ENCODE data around the gene KRT84.
"Not testable (repeated sequence)": the region's sequence is repeated elsewhere in the genome, so short reads cannot be mapped to it uniquely, and the experiment has no call there.

Gene KRT84

DNA sequence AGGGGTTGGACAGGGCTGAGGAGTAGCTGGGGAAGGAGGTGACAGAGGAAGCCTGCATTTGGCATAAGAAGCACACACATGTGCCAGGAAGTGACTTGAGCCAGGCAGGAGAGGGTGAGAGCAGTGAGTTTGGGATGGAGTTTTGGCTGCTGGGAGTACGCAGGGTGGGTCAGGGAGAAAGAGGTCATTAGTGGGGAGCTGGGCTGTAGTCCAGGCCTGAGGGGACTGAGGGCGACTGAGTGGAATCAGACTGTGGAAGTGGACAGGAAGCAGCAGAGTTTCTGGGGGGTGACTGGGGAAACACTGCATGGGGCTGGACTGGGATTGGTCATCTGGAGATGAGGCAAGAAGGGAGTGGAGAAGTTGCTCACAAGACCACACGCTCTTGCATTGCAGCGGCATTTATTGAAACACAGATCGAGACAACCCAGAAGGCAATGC, 25.8 kb downstream of the KRT84 start:
- no peak for DNase-seq

DNA sequence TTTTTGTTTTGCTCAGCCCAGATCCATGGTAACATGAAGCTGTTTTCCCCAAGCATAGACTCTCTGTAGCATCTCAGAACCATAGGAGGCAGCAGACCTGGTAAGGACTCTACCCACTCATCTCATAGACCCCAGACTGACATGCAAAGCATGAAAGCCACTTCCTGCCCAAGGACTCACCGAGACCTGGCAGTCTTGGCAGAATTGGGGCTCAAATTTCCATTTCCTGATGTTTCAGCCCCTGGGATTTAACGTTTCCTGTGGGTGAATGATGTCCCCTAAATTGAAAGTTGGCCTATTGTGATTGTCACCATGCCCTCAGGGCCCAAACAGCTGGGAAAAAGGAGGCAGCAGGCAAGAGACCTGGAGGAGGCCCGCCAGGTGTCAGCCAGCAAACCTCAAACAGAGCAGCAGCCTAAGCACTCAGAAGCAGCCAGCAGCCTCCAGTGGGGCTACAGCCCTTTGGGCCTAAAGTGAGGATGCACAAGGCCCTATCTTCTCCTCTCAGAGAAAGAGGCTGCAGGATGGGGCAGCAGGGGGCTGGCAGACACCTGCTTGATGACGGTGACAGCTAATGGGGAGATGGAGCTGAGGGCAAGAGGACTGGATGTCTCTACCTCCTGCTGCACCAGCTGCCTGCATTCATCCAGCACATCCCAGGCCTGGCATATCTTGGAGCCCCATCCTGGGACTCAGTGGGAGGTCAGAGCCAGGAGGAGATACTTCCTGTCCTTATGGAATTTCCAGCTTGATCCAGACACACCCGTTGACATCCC, 26.7 kb downstream of the KRT84 start:
- no peak for DNase-seq

DNA sequence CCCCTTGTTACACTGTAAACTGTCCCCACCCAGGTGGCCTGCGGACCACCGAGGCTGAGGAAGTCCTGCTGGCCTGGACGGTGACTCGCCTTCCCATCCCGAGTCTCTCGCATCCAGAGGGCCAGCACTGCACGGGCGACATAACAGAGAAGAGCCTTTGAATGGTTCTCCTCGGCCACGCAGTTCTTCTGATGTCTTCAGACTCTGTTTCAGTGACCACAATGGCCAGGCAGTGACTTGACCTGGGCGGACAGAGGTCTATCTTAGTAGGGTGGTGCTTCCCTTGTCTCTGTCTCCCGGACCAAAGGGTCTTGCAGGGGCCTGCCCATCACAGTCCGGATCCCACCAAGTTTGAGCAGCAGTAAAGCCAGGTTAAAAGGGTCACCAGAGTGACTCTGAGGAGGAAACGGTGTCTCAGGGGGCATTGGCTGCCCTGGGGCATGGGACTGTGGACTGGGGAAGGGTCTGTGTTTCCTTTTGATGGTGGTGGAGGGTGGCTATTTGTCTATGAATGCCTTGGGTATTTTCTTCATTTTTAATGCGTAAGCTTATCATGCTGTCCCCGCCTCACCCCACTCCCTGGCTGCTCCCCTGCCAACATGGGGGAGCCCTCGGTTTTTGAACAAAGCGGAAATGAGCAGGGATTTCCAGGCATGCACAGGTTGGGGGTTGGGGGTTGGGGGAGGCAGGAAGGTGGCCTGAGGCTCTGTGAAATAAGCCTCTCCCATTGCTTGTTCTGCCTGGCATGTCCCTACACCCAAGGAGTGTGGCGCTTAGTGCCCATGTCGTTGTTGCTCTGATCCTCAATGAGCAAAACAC, 28.5 kb downstream of the KRT84 start:
- no peak for DNase-seq

DNA sequence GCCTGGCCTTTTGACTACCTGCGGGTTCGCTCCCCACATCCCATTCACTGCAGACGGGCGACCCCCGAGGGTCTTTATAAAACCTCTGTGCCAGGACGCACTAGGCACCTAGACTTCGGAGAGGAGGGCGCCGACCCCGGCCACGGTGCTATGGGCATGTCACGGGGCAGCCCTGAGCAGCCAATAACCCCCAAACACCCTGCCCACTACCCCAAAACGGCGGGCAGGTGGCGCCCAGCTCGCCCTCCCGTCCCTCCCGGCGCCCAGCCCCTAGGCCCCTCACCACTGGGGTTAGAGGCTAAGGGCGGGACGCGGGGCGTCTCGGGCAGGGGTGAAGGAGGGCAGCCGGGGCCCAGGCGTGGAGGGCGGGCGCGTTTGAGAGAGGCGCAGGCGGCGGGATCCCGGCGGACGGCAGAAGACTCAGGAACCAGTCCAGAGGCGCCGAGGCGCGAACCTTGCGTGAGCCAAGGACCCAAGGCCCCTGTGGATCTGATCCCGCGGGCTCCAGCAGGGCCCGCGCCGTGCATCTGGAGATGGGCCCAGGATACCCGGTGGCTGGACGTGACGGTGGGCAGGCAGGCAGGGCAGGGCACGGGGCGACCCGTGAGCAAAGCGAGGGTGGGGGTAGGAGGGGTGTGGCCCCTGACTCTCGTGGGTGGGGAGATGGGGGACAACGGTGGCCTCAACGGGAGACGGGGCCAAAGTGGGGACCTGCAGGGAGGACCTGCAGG, 29.3 kb downstream of the KRT84 start:
- DNase-seq = no peak

DNA sequence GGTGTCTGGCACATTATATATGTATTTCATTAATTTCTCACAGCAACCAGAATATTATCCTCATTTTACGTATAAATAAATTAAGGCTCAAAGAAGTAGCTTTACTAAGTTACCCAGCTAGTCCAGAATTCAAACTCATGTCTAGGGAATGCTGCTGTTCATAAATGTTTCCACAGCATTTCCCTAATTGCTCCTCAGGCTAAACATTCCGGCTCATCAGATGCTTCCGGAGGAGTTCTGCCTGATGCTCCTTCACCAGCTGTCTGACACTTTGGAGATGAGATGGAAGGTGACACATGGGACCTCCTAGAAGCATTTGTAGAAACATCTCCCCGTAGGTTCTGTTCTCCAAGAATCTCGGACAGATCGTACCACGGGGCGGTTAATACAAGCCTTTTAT, 30.3 kb downstream of the KRT84 start:
- no peak for DNase-seq

DNA sequence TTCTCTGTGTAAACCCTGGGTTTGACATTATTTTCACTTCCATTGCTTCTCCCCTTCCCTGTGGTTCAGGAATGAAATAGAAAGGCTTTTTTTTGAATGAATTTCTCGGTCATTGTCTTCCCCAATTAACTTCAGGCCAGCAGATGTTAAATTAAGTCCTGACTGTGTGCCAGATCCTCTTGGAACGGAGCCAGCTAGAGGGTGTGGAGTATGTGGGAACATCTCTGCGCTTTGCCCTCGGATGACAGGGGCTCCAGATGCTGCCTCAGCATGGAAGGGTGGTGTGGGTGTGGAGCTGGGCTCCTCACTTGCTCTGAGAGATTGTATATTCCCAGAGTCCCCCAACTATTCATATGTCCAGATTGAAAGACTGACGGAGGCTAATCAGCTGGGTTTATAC, 31.3 kb downstream of the KRT84 start:
- no peak for DNase-seq

DNA sequence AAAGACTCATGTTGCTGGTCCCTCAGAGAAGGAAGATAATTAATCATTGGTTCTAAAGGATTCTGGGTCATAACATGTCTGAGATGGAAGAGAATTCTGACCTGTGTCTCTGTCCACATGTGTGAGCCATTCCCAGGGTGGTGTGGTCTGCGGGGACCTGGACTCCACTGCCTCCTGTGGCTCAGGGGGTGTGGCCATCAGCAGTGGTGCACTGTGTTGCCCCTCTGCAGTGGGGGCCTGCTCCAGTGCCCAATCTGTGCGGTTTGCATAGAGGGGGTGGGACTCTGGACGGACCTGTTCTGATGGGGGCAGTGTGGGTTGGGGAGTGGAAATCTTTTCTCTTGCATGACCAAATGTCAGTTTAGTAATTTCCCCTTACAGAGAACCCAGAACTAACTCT, 31.7 kb downstream of the KRT84 start:
- no peak for DNase-seq

DNA sequence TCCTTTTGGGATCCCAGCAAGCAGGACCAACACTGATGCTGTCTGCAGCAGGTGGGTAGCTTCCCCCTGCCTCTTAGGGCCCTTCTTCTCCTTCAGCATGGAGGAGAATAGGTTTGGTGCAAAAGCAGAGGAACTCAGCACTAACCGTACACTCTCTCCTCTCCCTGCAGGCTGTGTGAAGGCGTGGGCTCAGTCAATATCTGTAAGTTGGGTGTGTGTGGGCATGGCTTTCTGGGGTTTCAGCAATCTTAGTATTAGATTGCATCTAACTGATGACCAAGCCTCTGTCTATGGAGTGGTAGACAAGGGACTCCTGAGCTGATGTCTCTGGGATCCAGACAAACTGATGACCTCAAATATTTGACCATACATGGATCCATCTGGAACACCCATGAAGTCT, 32.5 kb downstream of the KRT84 start:
- no peak for DNase-seq

DNA sequence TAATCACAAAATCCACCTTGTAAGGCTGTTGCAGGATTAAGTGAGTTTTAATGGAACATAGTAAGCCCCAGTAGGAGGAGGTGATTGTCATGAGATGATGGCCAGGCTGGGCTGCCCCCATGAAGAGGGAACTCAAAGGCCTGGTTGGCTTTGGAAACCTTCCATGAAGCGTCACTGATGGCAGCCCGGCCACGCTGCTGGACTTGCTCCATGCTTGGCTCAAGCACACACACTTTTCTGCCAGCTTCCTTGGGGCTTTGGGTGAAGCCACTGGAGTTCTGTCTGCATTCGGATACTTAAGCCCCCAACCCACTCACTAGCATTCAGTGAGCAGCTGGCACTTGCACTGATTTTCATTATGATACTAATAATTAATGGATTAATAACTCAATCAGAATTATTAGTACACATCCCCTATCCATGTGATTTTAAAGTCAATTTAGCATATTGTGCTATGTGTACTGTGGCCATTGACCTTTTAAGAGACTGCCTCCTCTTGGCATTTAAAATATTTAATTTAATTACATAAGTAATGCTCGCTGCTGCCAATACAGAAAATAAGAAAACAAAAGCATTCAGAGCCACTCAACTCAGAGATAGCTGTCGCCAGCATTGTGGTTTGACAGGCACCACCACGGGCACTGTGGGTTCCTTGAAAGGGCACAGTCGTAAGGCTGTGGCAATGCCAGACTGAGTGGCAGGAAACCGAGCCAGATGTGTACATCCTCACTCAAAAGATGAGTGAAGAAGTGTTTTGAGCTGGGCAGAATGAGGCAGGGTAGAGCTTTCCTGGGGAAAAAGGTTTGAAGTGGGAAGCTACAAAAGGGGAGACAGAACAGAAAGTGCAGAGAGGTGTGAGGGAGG, 34.0 kb downstream of the KRT84 start:
- no peak for DNase-seq

DNA sequence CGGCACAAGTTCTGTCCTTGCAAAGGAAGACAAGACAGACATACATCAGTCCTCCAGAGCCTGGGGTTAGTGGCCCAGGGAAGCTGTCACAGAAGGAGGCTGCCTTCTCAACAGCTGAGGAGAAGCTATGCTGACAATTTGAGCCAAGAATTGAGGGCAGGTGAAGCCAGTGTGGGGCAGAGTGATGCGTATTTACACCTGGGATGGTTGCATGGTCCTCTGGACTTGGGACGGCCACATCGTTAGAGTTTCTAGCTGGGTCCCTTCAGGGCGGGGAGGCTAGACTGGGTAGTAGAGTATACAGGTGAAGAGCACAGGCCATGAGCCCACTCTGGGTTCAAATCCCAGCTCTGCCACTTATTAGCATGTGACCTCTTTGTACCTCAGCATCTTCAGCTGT, 34.7 kb downstream of the KRT84 start:
- no peak for DNase-seq

DNA sequence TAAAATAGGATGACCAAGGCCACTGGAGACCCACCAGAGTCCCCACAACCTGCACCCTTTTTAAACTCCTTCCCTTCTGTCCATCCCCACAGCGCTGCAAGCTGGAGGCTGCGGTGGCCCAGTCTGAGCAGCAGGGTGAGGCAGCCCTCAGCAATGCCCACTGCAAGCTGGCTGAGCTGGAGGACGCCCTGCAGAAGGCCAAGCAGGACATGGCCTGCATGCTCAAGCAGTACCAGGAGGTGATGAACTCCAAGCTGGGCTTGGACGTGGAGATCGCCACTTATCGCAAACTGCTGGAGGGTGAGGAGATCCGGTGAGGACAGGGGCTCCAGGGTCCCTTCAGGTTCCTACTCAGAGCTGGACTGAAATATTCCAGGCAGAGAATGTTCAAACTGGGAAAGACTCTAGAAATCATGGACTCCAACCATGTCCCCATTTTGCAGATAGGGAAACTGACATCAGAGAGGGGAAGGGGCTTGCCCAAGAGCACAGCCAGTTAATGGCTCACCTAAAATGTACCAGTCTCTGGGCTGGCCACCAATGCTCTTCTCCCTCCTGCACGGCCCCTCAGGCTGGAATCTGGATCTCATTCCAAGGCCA, 35.3 kb downstream of the KRT84 start:
- DNase-seq = no peak

DNA sequence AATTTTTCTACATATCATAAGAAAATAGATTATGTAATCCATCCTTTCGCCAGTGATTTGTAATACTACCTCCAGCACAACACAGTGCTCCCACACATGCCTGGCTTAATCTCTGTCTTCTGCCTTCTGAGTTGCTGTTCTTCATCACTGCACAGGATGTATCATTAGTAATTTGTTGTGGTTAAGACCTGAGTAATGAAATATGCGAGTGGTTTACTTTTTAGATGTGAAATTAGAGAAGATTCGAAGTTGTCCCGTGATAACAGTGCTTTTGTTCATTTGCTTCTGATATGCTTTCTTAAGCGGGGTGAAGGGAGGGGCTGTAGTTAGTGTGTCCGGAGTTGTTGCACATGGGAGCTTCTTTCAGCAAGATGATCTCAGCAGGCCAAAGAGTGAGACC, 36.3 kb downstream of the KRT84 start:
- no peak for DNase-seq

DNA sequence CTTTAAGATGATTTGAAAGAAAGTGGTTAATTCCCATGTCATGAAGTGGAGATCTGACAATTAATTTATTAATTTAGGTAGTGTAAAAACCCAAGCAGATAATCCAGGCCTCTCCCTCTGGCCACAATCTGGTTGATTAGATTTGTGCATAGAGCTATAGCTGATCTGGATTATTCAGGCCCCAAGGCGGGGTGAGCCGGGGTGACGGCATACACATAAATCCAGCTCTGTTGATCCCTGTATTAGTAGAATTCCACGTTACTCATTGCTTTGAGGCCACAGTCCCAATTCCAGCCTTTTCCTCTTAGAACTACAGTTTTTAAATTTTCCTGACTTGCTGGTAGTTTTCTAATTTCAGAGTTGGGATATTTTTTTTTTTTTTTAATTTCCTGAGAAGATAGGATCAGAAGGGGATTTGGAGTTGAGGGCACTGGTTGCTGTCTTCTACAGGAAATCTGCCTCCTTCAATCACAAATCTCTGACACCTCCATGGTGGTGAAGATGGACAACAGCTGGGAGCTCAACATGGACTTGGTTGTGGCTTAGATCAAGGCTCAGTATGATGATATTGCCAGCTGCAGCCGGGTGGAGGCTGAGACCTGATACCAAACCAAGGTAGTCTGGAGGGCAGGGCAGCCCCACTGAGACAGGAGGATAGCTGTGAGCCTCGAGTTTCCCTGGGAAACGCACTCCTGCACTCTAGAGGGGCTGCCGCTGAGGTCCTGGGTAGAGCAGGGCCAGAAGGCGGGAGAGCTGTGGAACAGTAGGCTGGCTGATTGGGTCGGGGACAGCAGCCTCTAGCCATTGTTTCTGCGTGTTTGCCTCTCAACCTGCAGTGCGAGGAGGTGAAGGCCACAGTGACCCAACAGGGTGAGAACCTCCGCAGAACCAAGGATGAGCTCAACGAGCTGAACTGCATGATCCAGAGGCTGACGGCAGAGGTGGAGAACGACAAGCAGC, 37.6 kb downstream of the KRT84 start:
- DNase-seq = no peak

DNA sequence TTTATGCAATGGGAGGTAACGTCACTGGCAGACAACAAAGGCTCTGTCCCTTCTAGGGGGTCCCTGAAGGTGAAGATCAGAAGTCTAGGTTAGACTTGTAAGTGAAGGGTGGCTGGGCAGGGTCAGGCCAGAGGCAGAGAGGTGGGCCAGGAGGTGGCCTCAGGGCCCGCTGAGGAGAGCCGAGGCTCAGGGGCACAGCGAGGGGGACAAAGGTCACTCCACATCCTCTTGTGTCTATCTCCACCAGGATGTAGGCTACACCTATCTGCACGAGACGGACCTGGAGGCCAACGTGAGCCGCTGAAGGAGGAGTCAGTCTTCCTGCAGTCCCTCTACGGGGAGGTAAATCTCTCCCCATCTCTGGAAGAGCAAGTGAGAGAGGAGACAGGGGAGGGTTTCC, 38.4 kb downstream of the KRT84 start:
- no peak for DNase-seq

DNA sequence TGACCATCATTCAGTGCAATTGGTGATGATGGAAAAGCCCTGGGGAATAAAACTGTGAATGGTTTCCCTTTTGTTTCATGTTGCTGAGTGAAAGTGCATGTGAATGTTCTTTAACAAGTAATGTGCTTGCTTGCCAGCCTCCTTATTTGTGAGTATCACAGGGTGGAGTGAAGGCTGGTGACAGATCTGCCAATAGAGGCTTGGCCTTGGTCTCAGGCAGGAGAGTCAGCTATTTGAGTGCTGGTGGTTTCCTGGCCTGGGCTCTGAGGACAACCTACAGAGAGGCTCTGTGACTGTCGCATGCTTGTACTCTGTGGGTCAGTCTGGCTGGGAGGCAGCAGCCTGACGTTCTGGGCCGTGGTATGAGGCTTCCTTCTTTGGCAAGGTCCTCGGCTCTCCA, 38.9 kb downstream of the KRT84 start:
- no peak for DNase-seq

DNA sequence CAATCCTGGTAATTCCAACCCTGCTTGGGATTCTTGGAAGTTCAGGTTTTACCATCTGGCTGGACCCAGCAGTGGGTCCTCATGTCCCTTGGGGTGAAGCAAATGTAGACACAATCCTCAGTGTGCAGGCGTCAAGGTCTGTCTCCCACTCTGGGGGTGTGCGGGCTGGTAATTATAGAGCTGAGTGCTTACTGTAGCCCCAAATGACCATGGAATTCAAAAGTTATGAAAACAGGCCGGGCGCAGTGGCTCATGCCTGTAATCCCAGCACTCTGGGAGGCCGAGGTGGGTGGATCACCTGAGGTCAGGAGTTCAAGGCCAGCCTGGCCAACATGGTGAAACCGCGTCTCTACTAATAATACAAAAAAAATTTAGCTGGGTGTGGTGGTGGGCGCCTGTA, 40.4 kb downstream of the KRT84 start:
- DNase-seq = not testable (repeated sequence)

DNA sequence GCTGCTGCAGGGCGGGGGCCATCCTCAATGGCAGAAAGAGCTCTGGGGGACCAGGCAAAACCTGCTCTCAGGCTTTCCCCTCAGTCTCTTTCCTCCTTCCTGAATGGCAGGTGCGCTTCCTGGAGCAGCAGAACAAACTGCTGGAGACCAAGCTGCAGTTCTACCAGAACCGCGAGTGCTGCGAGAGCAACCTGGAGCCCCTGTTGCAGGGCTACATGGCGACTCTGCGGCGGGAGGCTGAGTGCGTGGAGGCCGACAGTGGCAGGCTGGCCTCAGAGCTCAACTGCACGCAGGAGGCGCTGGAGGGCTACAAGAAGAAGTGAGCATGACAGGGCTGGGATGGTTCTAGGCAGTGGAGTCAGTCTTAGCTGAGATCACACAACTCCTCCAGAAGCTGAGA, 41.3 kb downstream of the KRT84 start:
- DNase-seq = no peak

DNA sequence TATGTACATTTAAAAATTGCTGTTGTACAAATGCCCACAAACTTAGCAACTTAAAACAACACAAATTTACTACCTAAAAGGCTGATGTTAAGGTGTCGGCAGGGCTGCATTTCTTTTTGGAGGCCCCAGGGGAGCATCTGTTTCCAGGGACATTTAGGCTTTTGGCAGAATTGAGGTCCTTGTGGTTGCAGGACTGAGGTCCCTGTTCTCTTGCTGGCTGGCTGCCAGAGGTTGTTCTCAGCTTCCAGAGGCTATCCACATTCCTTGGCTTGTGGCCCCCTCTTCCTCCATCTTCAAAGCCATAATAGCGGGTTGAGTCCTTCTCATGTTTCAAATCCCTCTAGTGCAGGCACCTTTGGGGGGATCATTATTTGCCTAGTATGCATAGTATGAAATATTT, 41.9 kb downstream of the KRT84 start:
- DNase-seq = no peak

DNA sequence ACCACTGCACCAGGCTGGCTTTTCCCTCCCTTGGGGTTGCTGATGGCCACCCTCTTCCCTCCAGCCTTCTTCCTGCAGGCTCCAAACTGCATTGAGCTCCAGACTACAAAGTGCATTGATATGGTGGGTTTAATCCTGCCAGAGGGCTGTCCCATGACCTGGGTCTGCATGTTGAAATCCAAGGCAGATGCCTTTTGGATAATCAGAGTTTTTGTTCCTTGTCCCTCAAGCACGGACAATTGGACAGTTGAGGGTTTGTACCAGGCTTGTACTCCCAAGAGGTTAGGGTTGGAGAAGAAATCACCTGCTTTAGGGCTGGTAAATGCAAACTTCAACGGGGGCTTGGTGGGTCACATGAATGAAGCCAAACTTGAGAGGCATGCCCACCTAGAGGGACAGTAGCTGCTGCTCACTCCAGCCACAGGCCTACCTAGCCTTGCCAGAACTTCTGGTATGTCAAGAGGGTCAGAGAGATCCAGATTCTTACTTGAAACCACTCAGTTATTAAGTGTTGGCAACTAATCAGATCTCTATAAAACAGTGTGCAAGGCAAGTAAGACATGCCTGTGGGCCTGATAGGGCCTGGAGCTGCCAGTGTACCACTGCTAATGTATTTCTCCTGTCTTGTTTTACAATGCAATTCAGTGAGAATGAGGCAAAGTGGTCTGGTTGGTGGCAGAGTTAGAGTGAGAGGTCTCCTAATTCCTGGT, 42.5 kb downstream of the KRT84 start:
- DNase-seq = no peak

DNA sequence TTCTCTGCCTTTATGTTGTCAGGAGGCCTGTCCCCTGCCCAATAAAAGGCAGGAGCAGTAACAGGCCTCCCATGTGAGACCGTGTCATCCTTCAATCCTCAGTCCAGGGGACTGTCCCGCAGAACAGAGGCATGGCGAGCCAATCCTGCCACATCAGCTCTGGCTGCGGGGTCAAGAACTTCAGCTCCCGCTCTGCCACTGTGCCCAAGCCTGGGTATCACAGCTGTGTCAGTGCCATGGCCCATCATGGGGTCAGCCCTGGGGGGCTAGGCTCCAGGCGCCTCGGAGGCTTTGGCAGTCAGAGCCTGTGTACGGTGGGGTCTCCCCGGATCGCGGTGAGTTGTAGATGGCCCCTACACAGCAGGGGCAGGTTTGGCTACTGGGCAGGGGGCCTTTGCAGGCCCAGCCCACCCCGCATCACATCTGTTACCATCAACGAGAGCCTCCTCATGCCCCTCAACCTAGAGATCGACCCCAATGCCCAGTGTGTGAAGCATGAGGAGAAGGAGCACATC, 44.3 kb downstream of the KRT84 start:
- no peak for DNase-seq
